ENCODE results near the gene KCNK7.

- TF ChIP-seq EZH2 (IDR thresholded peaks at IDR 0.05; ENCODE audit: insufficient read depth, poor library complexity, severe bottlenecking): no peak
- no peak for TF ChIP-seq EZH2phosphoT487 (IDR thresholded peaks at IDR 0.05; ENCODE audit: insufficient read depth, low read depth)
Observed at GRCh38 chr11:65619281-65619928, 23.8 kb upstream of the KCNK7 start.

All from GM23248 (cell line).